ENCODE data around the gene FLNB. TPM values are rescaled to one million over a fixed set of nuclear protein-coding genes. Genes with fewer than 3 reads are reported as not detected.

The FLNB gene
- total and polyA plus RNA-seq, 2 of the 4 experiments (the other 2 are of a cell fraction): 78.0 to 136 TPM

DNA sequence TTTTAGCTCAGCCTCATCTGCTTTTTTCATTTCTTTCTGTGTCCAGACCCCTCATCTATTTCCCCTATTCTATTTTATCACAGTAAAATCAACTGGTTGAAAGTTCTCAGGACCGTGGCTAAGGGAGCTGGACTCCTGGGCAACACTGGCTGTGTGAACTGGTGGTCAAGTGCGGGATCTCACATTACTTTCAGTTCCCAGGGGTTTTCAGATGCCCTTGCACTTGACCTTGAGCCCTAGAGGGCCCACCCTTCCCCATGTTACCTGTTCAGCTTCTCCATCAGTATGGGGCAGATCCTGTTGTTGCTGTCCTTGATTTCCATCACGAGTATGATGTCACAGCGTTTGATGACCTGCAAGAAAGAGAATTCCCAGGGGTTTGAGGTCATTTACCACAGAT, 199.7 kb downstream of the FLNB start:
- H3K18ac ChIP-seq (ENCODE audit: low read depth, low read length): no peak overlapping the region

More for the DNA sequence above, 199.7 kb downstream of the FLNB start:
- H3K56ac ChIP-seq (ENCODE audit: extremely low read depth, insufficient read depth, low read length): no peak overlapping the region
- no peaks in the 10 kb centered on the region for H3K9me1 ChIP-seq (ENCODE audit: insufficient read depth, low read length)
- DNase-seq (no peak), ATAC-seq (ENCODE audit: low read depth) (no peak)
- no peak overlapping the region for H3K4me2 ChIP-seq (ENCODE audit: low read depth, low read length)
- H4K8ac ChIP-seq (ENCODE audit: low read depth in 2 of 2, low read length in 2 of 2): no peak overlapping the region
- no peak overlapping the region for H2BK15ac ChIP-seq (ENCODE audit: low read depth, low read length)
- H3K79me1 ChIP-seq (ENCODE audit: low read depth in 1 of 2, low read length in 2 of 2): no peaks in the 10 kb centered on the region
- H2AFZ ChIP-seq (replicated peaks; ENCODE audit: low read length, poor library complexity): no peak overlapping the region
- H4K91ac ChIP-seq (ENCODE audit: insufficient read depth, low read depth, low read length): no peak overlapping the region
- no peak overlapping the region for H2BK20ac ChIP-seq (ENCODE audit: low read depth, low read length)
- H3K9me3 ChIP-seq (ENCODE audit: control insufficient read depth, insufficient read depth, low read length): no peaks in the 10 kb centered on the region
- H3K36me3 ChIP-seq (ENCODE audit: control insufficient read depth, insufficient read depth, low read length): no peaks in the 10 kb centered on the region
- H3K4me1 ChIP-seq (ENCODE audit: control insufficient read depth, insufficient read depth, low read length): no peaks in the 10 kb centered on the region; the same call in 1 of the 2 replicates
- no peak overlapping the region for H3K4ac ChIP-seq (ENCODE audit: low read depth, low read length)
- H2AK5ac ChIP-seq (ENCODE audit: low read depth, low read length): no peak overlapping the region
- H4K20me1 ChIP-seq (ENCODE audit: insufficient read depth, low read length): no peaks in the 10 kb centered on the region
- ChIA-PET POLR2A (ENCODE audit: unreplicated experiment) (no interaction called here), CTCF (no interaction called here)
- H3K23ac ChIP-seq (ENCODE audit: low read depth, low read length): no peak overlapping the region
- WGBS, 2 experiments (ENCODE audit: extremely low coverage in 2 of 2, insufficient read length in 1 of 2): 83% methylated on average over 1 of the region's 4 CpGs; no CpG with 5 or more reads in 1 of the 2 experiments
- H4K5ac ChIP-seq (ENCODE audit: low read depth, low read length): no peak overlapping the region
- H3K27me3 ChIP-seq (ENCODE audit: control insufficient read depth, insufficient read depth, low read length): peaks cover 32% of the 10 kb centered on the region
- H2BK5ac ChIP-seq (ENCODE audit: low read depth, low read length, poor library complexity, severe bottlenecking): no peak overlapping the region
- in situ Hi-C loops (cut with MboI; ENCODE audit: low sequenced_read_pairs) (no loop called here), dilution Hi-C loops (cut with HindIII; ENCODE audit: low sequenced_read_pairs, unreplicated experiment) (no loop called here), intact Hi-C loops (cut with micrococcal nuclease) (no loop called here)
- no peak overlapping the region for H3K4me3 ChIP-seq (ENCODE audit: insufficient read depth, low read depth, low read length)
- no peak overlapping the region for H2AK9ac ChIP-seq (replicated peaks; ENCODE audit: low read depth, low read length, poor library complexity)
- no TSS peak for BruUV-seq (replicated peaks)
- TF ChIP-seq, protein P1, sequence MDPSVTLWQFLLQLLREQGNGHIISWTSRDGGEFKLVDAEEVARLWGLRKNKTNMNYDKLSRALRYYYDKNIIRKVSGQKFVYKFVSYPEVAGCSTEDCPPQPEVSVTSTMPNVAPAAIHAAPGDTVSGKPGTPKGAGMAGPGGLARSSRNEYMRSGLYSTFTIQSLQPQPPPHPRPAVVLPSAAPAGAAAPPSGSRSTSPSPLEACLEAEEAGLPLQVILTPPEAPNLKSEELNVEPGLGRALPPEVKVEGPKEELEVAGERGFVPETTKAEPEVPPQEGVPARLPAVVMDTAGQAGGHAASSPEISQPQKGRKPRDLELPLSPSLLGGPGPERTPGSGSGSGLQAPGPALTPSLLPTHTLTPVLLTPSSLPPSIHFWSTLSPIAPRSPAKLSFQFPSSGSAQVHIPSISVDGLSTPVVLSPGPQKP (IDR thresholded peaks at IDR 0.05; ENCODE audit: borderline replicate concordance, low read depth, low read length): no peak
- TF ChIP-seq RFX5 (IDR thresholded peaks at IDR 0.05; ENCODE audit: low read depth, low read length) (no peak), BHLHE40 (IDR thresholded peaks at IDR 0.05; ENCODE audit: low read depth, low read length) (no peak), MAZ (IDR thresholded peaks at IDR 0.05; ENCODE audit: borderline replicate concordance, low read depth, low read length) (no peak), NFE2L2 (IDR thresholded peaks at IDR 0.05; ENCODE audit: low read depth, low read length) (no peak), CHD1 (IDR thresholded peaks at IDR 0.05; ENCODE audit: low read depth, low read length) (no peak), RAD21 (IDR thresholded peaks at IDR 0.05; ENCODE audit: low read length) (no peak), SMC3 (IDR thresholded peaks at IDR 0.05; ENCODE audit: low read depth, low read length) (no peak), RCOR1 (IDR thresholded peaks at IDR 0.05; ENCODE audit: insufficient replicate concordance, low read length) (no peak), USF2 (IDR thresholded peaks at IDR 0.05; ENCODE audit: low read depth, low read length) (no peak), FOS (IDR thresholded peaks at IDR 0.05; ENCODE audit: low read depth, low read length) (no peak), POLR2A (IDR thresholded peaks at IDR 0.05; ENCODE audit: low read depth, low read length) (no peak), MXI1 (IDR thresholded peaks at IDR 0.05; ENCODE audit: borderline replicate concordance, low read depth, low read length) (no peak), CEBPB (IDR thresholded peaks at IDR 0.05; ENCODE audit: low read depth, low read length) (no peak), MAFK (IDR thresholded peaks at IDR 0.05; ENCODE audit: low read depth, low read length) (no peak)
- TF ChIP-seq, protein P2, sequence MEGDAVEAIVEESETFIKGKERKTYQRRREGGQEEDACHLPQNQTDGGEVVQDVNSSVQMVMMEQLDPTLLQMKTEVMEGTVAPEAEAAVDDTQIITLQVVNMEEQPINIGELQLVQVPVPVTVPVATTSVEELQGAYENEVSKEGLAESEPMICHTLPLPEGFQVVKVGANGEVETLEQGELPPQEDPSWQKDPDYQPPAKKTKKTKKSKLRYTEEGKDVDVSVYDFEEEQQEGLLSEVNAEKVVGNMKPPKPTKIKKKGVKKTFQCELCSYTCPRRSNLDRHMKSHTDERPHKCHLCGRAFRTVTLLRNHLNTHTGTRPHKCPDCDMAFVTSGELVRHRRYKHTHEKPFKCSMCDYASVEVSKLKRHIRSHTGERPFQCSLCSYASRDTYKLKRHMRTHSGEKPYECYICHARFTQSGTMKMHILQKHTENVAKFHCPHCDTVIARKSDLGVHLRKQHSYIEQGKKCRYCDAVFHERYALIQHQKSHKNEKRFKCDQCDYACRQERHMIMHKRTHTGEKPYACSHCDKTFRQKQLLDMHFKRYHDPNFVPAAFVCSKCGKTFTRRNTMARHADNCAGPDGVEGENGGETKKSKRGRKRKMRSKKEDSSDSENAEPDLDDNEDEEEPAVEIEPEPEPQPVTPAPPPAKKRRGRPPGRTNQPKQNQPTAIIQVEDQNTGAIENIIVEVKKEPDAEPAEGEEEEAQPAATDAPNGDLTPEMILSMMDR (conservative IDR thresholded peaks at IDR 0.05; ENCODE audit: low read depth, low read length): no peak
- H2BK120ac ChIP-seq (ENCODE audit: low read depth, low read length): no peak overlapping the region
- H3K14ac ChIP-seq (replicated peaks; ENCODE audit: low read depth, low read length): no peak overlapping the region
- H3K9ac ChIP-seq (ENCODE audit: low read depth, low read length): no peak overlapping the region
- no peak overlapping the region for H3K27ac ChIP-seq (ENCODE audit: insufficient read depth, low read length)
